GM10248 (cell line): Measurements from ENCODE around the gene CNTN4.

Experiments used
- CTCF ChIA-PET: fragments of 300-600 bp; sonication (Branson Sonifier 250); formaldehyde crosslinking; extraction: SDS; loops from one replicate; lab custom pipeline; 2021; ENCODE audit warnings: antibody characterized with exemption; lab: Yijun Ruan, JAX
- POLR2A ChIA-PET: fragments of 350-650 bp; sonication (Branson Sonifier 250); formaldehyde crosslinking; extraction: SDS; loops from one replicate; lab custom pipeline; 2020; ENCODE audit warnings: antibody characterized with exemption; lab: Yijun Ruan, JAX
- DNase-seq: peaks from one replicate; pipeline ENCODE4 v3.0.0; 2012; ENCODE audit errors: extremely low spot score
- CTCF ChIP-seq: IDR thresholded peaks from 2 replicates; pipeline ENCODE4 v1.5.1; 2012; ENCODE audit warnings: mild to moderate bottlenecking, low read depth; ENCODE audit errors: extremely low read depth, missing control alignments, control extremely low read depth

CNTN4 gene

DNA sequence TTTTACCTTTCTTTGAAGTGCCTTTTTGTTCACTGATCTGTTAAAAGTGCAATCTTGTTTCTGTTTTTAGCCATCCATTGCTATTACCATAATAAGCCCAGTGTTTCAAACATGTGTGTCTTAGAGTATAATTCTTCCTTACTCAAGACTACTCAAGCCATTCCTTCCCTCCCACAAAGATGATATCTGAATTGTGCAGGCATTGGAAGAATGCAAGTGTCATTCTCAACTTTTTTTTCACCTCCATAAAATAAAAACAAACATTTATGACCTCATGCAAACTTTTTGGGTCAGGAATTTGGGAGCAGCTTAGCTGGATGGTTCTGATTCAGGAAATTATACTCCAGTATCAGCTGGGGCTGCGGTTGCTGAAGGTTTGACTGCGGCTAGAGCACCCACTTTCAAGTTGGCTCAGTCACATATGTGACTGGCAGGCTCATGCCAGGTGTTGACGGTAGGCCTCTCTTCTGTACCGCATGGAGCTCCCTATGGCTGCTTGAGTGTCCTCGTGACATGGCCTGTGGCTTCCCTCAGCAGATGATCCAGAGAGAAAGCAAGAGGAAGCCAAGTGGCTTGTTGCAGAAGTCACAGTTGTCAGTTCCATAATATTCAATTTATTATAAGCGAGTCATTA is 490.8 kb downstream of the CNTN4 start:
- ChIA-PET POLR2A (no interaction called here), CTCF (no interaction called here)
- DNase-seq: no peak
- TF ChIP-seq CTCF: no peak

- no peak for TF ChIP-seq CTCF
- CTCF ChIA-PET: no interaction called here
- POLR2A ChIA-PET: no interaction called here
- no peak for DNase-seq
These were observed 496.8 kb downstream of the CNTN4 start for GRCh38 chr3:2595486-2595885.

GRCh38 chr3:2597615-2598014 is 498.9 kb downstream of the CNTN4 start:
- ChIA-PET POLR2A (no interaction called here), CTCF (no interaction called here)
- TF ChIP-seq CTCF: no peak
- no peak for DNase-seq

- no peak for TF ChIP-seq CTCF
- no peak for DNase-seq
- ChIA-PET POLR2A (no interaction called here), CTCF (interaction anchor here (0.6 to 1.1 kb wide), 2 partner anchors 8 to 1362 kb away, joined by 3 to 4 read pairs; no protein-coding TSS in a partner anchor)
These were observed 500.8 kb downstream of the CNTN4 start for GRCh38 chr3:2599471-2599870.

- CTCF ChIA-PET: interaction anchor here (0.9 to 1.5 kb wide), 2 partner anchors 21 to 35 kb away, joined by 3 read pairs; no protein-coding TSS in a partner anchor
- TF ChIP-seq CTCF: no peak
- POLR2A ChIA-PET: no interaction called here
- DNase-seq: no peak
These were observed 505.1 kb downstream of the CNTN4 start for GRCh38 chr3:2603692-2604289.

- TF ChIP-seq CTCF: no peak
- no peak for DNase-seq
- CTCF ChIA-PET: interaction anchor here (1.0 to 1.2 kb wide), 2 partner anchors 10 to 14 kb away, joined by 5 to 6 read pairs; no protein-coding TSS in a partner anchor
- POLR2A ChIA-PET: no interaction called here
These were observed 515.9 kb downstream of the CNTN4 start for GRCh38 chr3:2614578-2614977.
